Measurements from ENCODE around the gene COL23A1.

DNA sequence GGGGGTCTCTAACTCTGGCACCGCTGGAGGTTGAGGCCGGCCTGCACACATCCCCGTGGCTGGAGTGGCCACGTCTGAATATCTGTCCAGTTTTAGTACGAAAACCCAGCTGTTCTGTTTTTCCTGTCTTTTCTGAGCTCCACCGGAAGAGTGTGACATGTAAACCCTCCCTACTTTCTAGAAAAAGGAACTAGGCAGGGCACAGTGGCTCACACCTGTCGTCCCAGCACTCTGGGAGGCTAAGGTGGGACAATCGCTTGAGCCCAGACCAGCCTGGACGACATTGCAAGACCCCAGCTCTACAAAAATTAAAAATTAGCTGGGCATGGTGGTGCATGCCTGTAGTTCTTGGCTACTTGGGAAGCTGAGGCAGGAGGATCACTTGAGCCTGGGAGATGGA is 349.4 kb downstream of the COL23A1 start:
- TF ChIP-seq, protein P1, sequence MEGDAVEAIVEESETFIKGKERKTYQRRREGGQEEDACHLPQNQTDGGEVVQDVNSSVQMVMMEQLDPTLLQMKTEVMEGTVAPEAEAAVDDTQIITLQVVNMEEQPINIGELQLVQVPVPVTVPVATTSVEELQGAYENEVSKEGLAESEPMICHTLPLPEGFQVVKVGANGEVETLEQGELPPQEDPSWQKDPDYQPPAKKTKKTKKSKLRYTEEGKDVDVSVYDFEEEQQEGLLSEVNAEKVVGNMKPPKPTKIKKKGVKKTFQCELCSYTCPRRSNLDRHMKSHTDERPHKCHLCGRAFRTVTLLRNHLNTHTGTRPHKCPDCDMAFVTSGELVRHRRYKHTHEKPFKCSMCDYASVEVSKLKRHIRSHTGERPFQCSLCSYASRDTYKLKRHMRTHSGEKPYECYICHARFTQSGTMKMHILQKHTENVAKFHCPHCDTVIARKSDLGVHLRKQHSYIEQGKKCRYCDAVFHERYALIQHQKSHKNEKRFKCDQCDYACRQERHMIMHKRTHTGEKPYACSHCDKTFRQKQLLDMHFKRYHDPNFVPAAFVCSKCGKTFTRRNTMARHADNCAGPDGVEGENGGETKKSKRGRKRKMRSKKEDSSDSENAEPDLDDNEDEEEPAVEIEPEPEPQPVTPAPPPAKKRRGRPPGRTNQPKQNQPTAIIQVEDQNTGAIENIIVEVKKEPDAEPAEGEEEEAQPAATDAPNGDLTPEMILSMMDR (IDR thresholded peaks at IDR 0.05; ENCODE audit: low read length), result no peak
- TF ChIP-seq EZH2phosphoT487 (IDR thresholded peaks at IDR 0.05; ENCODE audit: low read length), result no peak

Data from MM.1S (cell line).